Upper lobe of left lung (tissue), 6 donors: ENCODE results near the gene MORF4L1. TPM values are rescaled to one million over a fixed set of nuclear protein-coding genes. Genes with fewer than 3 reads are reported as not detected.

Experiments
- ATAC-seq, 2 donors: fragments of 200-7000 bp; cut with Tn5 transposase; one replicate each; pipeline ENCODE4 v1.9.1; 2022; ENCODE audit warnings: mild to moderate bottlenecking in 2 of 2, moderate library complexity in 2 of 2; ENCODE audit not compliant: low FRiP score in 2 of 2
- DNase-seq, 2 donors: peaks; one replicate each; pipeline ENCODE4 v3.0.0-alpha.2; 2019 to 2020
- H3K27ac ChIP-seq, 4 donors: fragments of 200-600 bp; sonication (generic); one replicate each; pipeline ENCODE4 v1.5.1; 2016 to 2019
- H3K27me3 ChIP-seq, 4 donors: fragments of 200-600 bp; sonication (generic); one replicate each; pipeline ENCODE4 v1.5.1; 2017 to 2019
- H3K36me3 ChIP-seq, 4 donors: fragments of 200-600 bp; sonication (generic); one replicate each; pipeline ENCODE4 v1.5.1; 2016 to 2019
- H3K4me1 ChIP-seq, 4 donors: fragments of 200-600 bp; sonication (generic); one replicate each; pipeline ENCODE4 v1.5.1; 2018 to 2019
- H3K4me3 ChIP-seq, 4 donors: fragments of 200-600 bp; sonication (generic); one replicate each; pipeline ENCODE4 v1.5.1; 2017 to 2019; ENCODE audit warnings: mild to moderate bottlenecking in 2 of 4, moderate library complexity in 1 of 4
- H3K9me3 ChIP-seq, 4 donors: fragments of 200-600 bp; sonication (generic); one replicate each; pipeline ENCODE4 v1.5.1; 2018 to 2019
- EP300 ChIP-seq, 4 donors: sonication (generic); formaldehyde crosslinking; IDR thresholded peaks; one replicate each; pipeline ENCODE4 v1.5.1; 2017; ENCODE audit warnings: antibody characterized with exemption in 4 of 4, control low read depth in 2 of 4
- POLR2A ChIP-seq, 4 donors: fragments of 450-650 bp; IDR thresholded peaks; one replicate each; pipeline ENCODE4 v1.5.1; 2016 to 2017; ENCODE audit warnings: antibody characterized with exemption in 4 of 4, mild to moderate bottlenecking in 2 of 4
- POLR2AphosphoS5 ChIP-seq, 2 donors: sonication (generic); formaldehyde crosslinking; IDR thresholded peaks; one replicate each; pipeline ENCODE4 v1.5.1; 2017; ENCODE audit warnings: antibody characterized with exemption in 2 of 2
- WGBS, 2 donors: methylation state at CpG; one replicate each; pipeline ENCODE4 v1.1.5; 2017 to 2018; 5-methylcytosine and 5-hydroxymethylcytosine counted together
- total RNA-seq, 6 donors: library from RNA; depleted of rRNA in 4 of 6; stranded (reverse); fragments of >200 nt in 4 of 6; gene quantifications; one replicate each; pipeline versions ENCODE4 v1.1.0 to v1.2.1, GENCODE V29; 2016 to 2021
- TF ChIP-seq, protein P1 (sequence below), 6 experiments: fragments of 450-650 bp in 4 of 6; fragments of 200-600 bp in 2 of 6; sonication (generic) in 2 of 6; IDR thresholded peaks; one replicate each; pipeline ENCODE4 v1.5.1; 2016 to 2019; ENCODE audit warnings: antibody characterized with exemption in 6 of 6
- donor health status: DM: no; HTN: no; CAD: no; lungs with moderate emphysema.
- donor health status: DM: no; HTN: yes; CAD: no; lungs with severe emphysema.

The MORF4L1 gene
- total RNA-seq, 6 donors from 2014 or later, result 202 to 462 (median 292) TPM

DNA sequence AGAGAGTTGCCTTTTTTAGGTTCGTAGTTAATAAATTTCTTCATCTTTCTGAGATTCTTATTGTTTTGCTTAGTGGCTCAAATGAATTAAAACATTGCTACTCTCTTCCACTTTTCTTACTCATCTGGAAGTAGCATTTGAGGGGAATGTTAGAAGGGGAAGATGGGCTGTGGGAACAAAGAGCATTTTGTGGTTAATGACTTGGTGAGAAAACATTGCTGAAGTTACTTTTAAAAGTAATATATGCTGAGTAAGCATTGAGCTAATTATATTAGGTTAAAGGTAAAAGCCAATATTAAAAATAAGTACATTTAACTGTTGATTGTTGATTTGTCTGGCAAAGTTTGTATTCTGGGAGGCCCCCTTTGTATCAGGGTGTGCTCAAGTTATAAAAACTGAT is 5.7 kb downstream of the MORF4L1 start:
- Histone ChIP-seq H3K36me3 (peaks cover 0 to 31% (median 8%) of the 10 kb centered on the region in 4 donors), H3K4me3 (no peak overlapping the region), H3K4me1 (peaks cover 62 to 75% (median 63%) of the 10 kb centered on the region in 4 donors), H3K27me3 (no peaks in the 10 kb centered on the region), H3K27ac (no peak overlapping the region), H3K9me3 (no peaks in the 10 kb centered on the region)
- DNase-seq, result no peak
- ATAC-seq, result no peak
- TF ChIP-seq POLR2AphosphoS5 (IDR thresholded peaks at IDR 0.05), result no peak
- TF ChIP-seq POLR2A (IDR thresholded peaks at IDR 0.05), result no peak
- TF ChIP-seq, protein P1, sequence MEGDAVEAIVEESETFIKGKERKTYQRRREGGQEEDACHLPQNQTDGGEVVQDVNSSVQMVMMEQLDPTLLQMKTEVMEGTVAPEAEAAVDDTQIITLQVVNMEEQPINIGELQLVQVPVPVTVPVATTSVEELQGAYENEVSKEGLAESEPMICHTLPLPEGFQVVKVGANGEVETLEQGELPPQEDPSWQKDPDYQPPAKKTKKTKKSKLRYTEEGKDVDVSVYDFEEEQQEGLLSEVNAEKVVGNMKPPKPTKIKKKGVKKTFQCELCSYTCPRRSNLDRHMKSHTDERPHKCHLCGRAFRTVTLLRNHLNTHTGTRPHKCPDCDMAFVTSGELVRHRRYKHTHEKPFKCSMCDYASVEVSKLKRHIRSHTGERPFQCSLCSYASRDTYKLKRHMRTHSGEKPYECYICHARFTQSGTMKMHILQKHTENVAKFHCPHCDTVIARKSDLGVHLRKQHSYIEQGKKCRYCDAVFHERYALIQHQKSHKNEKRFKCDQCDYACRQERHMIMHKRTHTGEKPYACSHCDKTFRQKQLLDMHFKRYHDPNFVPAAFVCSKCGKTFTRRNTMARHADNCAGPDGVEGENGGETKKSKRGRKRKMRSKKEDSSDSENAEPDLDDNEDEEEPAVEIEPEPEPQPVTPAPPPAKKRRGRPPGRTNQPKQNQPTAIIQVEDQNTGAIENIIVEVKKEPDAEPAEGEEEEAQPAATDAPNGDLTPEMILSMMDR (IDR thresholded peaks at IDR 0.05), result no peak
- no peak for TF ChIP-seq EP300 (IDR thresholded peaks at IDR 0.05)
- WGBS, 2 donors, result 14 to 31% methylated on average over 1 of the region's 1 CpG

DNA sequence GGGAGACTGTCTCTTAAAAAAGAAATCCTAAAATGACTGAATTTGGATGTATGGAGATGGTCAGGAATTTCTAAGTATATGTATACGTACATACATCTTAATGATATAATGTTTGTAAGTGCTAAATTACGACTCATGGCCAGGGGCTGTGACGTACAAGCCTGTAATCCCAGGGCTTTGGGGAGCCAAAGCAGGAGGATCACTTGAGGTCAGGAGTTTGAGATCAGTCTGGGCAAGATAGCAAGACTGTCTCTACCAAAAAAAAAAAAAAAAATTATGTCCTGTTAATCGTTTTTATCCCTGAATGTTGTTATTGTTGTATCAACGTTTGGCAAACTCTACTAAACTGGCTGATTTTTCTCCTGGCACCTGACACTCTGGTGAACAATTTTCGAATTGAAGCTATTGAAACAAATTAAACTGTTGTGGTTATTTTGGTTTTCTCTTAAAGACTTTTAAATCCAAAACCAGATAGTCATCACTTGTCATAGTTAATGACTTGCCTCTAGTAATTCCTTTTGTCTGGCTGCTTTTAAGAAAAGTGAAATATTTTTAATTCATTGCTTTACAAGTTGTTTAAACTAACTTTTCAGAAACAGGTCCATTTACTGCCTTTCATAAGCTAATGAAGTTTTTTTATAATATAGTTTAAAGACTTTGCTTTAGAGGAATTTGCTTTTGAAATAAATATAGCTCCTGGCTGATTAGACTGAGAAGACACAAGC is 7.0 kb downstream of the MORF4L1 start:
- no peaks in the 10 kb centered on the region for H3K9me3 ChIP-seq
- peaks cover 0 to 43% (median 11%) of the 10 kb centered on the region in 4 donors for H3K36me3 ChIP-seq
- H3K27ac ChIP-seq, result peak overlapping the region in 1 of 4 donors; percentile 21
- TF ChIP-seq POLR2AphosphoS5 (IDR thresholded peaks at IDR 0.05), result no peak
- TF ChIP-seq, protein P1 (IDR thresholded peaks at IDR 0.05), result no peak
- no peak for TF ChIP-seq POLR2A (IDR thresholded peaks at IDR 0.05)
- TF ChIP-seq EP300 (IDR thresholded peaks at IDR 0.05), result no peak
- no peak overlapping the region for H3K4me3 ChIP-seq
- ATAC-seq (peak in 1 of 2 donors; percentile 66), DNase-seq (no peak)
- H3K27me3 ChIP-seq, result no peaks in the 10 kb centered on the region
- WGBS, 2 donors, result 40 to 45% methylated on average over 6 of the region's 6 CpGs
- H3K4me1 ChIP-seq, result peaks cover 62 to 85% (median 63%) of the 10 kb centered on the region in 4 donors

DNA sequence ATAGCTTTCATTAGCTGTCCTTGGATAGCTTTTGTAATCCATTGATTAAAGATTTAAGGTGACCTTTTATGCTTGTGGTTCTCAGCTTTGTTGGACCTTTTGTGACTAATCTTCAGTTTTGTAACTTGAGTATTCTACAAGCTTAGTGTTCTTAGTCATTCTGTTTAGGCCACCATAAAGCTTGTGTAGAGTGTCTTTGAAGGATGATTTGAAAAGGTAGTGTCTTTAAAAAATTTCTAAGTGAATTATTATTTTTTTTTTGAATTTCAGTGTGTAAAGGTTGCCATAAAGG is 7.5 kb downstream of the MORF4L1 start:
- H3K4me1 ChIP-seq, result peaks cover 56 to 85% (median 59%) of the 10 kb centered on the region in 4 donors
- peaks cover 0 to 49% (median 11%) of the 10 kb centered on the region in 4 donors for H3K36me3 ChIP-seq

DNA sequence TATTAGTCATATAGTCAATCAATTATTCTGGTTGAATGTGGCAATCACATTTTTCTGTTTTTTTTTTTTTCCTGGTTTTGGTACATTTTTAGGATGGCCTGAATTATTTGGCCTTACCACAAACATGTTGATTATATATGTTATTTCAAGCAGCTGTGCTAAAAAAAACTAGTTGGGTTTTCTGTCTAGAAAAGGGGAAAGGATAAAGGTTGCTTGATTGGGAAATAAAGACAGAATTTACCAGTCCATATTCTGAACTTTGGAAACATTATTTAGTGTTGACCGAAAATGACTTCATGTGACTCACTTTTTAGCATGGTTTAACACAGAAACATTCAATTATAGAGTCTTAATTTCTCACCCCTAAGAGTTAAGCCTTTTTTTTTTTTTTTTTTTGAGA is 8.1 kb downstream of the MORF4L1 start:
- Histone ChIP-seq H3K9me3 (no peaks in the 10 kb centered on the region), H3K4me1 (peaks cover 50 to 85% (median 53%) of the 10 kb centered on the region in 4 donors), H3K27me3 (no peaks in the 10 kb centered on the region), H3K27ac (no peak overlapping the region), H3K36me3 (peaks cover 0 to 52% (median 12%) of the 10 kb centered on the region in 4 donors), H3K4me3 (no peak overlapping the region)
- DNase-seq (no peak), ATAC-seq (no peak)
- TF ChIP-seq POLR2A (IDR thresholded peaks at IDR 0.05), result no peak
- TF ChIP-seq, protein P1 (IDR thresholded peaks at IDR 0.05), result no peak
- no peak for TF ChIP-seq EP300 (IDR thresholded peaks at IDR 0.05)
- no peak for TF ChIP-seq POLR2AphosphoS5 (IDR thresholded peaks at IDR 0.05)
- WGBS, 2 donors, result 77 to 88% methylated on average over 1 of the region's 1 CpG

More for the DNA sequence above, 7.5 kb downstream of the MORF4L1 start:
- Histone ChIP-seq H3K27me3 (no peaks in the 10 kb centered on the region), H3K4me3 (no peak overlapping the region), H3K9me3 (no peaks in the 10 kb centered on the region), H3K27ac (no peak overlapping the region)
- ATAC-seq (no peak), DNase-seq (no peak)
- no peak for TF ChIP-seq EP300 (IDR thresholded peaks at IDR 0.05)
- TF ChIP-seq POLR2AphosphoS5 (IDR thresholded peaks at IDR 0.05), result no peak
- TF ChIP-seq, protein P1 (IDR thresholded peaks at IDR 0.05), result no peak
- no peak for TF ChIP-seq POLR2A (IDR thresholded peaks at IDR 0.05)

DNA sequence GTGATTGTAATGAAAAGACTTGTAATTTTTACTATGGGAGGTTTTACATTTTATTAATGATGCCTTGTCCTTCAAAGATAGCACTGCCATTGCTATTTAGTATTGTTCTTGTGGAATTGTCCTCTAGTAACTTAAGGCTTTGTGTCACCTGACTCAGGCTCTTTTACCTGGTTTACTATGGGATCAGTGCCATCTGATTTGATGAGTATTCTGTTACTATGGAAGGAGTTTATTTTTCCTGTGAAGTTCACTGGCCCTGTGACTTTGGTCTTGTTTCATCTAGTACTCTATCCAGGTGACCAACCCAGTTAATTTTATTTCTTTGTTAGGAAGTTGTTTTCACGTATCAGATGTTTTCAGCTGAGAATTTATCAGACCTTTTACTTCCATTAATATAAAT is 9.0 kb downstream of the MORF4L1 start:
- ATAC-seq (no peak), DNase-seq (no peak)
- H3K4me3 ChIP-seq, result no peak overlapping the region
- H3K9me3 ChIP-seq, result no peaks in the 10 kb centered on the region
- peaks cover 6 to 61% (median 19%) of the 10 kb centered on the region in 4 donors for H3K36me3 ChIP-seq
- TF ChIP-seq EP300 (IDR thresholded peaks at IDR 0.05), result no peak
- no peak for TF ChIP-seq POLR2AphosphoS5 (IDR thresholded peaks at IDR 0.05)
- TF ChIP-seq, protein P1 (IDR thresholded peaks at IDR 0.05), result no peak
- no peak for TF ChIP-seq POLR2A (IDR thresholded peaks at IDR 0.05)
- peaks cover 41 to 76% (median 46%) of the 10 kb centered on the region in 4 donors for H3K4me1 ChIP-seq
- 77 to 81% methylated on average over 1 of the region's 1 CpG for WGBS, 2 donors
- no peak overlapping the region for H3K27ac ChIP-seq
- no peaks in the 10 kb centered on the region for H3K27me3 ChIP-seq
